CD4-positive, alpha-beta T cell treated with Interleukin-1 beta for 1 hour (primary cell): ENCODE measurements around the gene IL9R.
"Not testable (repeated sequence)": the region's sequence is repeated elsewhere in the genome, so short reads cannot be mapped to it uniquely, and the experiment has no call there.

ENCODE experiments used
- DNase-seq, 2 donors: peaks; one replicate each; pipeline ENCODE4 v3.0.0-alpha.2; 2020 to 2022

The IL9R gene

DNA sequence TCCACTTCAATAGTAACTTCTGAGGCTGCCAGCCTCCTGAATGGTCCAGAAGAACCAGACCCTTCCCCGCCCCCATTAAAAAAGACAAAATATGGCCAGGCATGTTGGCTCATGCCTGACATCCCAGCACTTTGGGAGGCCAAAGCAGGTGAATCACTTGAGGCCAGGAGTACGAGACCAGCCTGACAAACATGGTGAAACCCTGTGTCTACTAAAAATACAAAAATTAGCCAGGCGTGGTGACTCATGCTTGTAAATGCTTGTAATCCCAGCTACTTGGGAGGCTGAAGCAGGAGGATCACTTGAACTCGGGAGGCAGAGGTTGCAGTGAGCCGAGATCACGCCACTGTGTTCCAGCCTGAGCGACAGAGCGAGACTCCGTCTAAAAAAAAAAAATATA is 2.3 kb downstream of the IL9R start:
- DNase-seq: not testable (repeated sequence)

DNA sequence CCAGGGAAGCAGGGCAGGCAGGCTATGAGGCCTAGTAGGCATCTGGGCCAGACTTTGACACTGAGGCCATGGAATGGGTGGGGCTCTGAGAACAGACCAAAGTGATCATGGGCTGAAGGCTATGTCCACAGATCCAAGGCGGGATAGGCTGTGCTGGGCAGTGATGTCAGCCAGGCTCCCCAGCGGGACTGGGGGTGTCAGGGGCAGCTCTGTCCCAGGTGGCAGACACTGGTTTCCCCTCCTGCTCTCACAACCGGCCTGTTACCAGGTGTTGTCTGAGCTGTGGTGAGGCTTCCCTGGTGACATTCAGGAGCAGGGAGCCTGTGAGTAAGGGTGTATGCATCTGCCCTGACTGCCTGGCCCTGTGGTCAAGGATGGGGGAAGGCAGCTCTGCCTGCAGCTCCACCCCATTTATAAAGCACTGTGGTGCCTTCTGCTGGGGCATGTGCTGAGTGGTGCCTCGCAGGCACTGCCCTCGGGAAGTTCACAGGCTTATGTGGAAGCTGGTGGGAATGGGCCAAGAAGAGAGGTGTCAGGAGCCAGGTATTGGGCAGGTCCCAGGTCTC is 2.9 kb downstream of the IL9R start:
- no peak for DNase-seq

DNA sequence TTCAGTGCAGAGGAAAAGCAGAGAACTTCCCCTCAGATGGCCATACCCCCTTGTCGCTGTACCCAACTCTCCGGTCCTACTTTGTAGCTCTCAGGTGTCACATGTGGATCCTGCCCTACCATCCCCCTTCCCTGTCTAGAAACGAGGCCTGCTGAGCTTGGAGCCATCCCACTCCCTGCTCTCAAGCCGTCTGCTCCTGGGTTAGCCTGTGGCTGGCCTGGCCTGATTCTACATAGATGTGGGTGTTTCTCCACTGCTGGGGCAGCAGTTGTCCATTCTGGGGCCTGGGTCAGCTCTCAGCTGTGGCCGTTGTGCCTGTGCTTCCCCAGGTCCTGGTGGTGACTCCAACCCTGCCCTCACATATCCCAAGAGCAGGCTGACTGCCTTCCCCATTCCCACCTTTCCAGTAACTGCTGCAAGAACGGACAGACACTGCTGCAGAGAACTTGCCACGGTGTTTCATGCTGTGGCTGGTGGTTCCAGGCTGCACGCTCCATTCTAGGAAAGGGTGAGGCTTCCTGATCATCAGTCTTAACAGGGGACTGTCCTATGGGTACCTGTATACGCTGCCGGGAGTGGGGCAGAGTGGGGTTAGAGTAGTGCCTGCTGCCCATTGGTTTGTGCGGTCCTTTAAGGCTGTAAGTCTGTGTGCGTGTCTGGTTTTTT is 3.6 kb downstream of the IL9R start:
- no peak for DNase-seq

DNA sequence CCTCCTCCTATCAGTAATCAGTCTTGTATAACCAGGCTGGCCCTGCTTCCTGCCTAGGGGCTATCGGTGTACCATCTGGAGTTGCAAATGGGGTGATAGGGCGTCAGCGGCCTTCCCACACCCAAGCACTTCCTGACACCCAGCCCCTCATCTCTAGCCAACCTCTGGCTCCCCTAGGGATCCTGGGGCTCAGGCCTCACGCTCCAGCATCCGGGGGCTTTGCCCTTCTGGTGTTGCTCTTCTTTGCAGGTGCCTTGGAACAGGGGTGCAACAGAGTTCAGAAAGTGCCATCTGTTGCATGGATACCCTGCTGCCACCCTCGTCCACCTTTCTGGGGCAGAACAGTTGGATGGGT is 4.1 kb downstream of the IL9R start:
- DNase-seq: no peak

DNA sequence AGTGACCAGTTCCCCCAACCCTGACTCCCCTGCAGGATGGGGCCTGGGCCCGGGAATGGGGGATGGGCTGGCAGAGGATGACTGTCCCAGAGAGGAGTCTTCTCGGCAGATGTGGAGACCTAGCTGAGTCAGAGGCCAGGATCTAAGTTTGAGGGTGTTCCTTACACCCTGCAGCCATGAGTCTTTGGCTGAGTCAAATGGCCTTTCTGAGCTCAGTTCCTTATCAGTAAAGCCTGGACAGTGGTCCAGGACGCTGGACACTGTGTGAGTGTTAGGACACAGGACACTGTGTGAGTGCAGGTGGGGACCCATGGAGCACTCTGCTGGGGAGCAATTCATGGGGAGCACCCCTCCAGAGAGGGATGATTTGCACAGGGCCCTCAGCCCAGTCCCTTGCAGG is 5.0 kb downstream of the IL9R start:
- no peak for DNase-seq

DNA sequence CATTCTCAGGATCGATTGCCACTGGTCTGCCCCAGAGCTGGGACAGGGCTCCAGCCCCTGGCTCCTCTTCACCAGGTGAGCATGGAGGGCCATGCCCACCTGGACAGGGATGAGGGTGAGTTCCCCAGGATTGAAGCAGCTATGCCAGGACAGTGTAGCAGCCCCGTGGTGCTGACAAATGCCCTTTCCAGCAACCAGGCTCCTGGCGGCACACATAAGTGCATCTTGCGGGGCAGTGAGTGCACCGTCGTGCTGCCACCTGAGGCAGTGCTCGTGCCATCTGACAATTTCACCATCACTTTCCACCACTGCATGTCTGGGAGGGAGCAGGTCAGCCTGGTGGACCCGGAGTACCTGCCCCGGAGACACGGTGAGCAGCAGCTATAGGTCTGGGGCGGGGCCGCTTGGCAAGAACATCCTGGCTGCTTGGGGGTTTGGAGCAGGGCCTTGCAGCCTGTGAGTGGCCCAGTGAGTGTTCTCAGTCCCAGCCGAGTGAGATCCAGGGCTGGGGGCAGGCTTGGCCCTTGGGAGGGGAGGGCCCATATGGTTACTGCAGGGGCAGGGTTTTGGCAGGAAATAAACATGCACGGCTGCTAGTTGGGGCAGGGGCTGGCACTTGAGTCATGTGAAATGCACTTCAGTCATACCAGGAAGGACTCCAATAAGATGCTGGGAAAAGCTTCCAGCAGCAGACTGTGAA is 6.1 kb downstream of the IL9R start:
- no peak for DNase-seq

DNA sequence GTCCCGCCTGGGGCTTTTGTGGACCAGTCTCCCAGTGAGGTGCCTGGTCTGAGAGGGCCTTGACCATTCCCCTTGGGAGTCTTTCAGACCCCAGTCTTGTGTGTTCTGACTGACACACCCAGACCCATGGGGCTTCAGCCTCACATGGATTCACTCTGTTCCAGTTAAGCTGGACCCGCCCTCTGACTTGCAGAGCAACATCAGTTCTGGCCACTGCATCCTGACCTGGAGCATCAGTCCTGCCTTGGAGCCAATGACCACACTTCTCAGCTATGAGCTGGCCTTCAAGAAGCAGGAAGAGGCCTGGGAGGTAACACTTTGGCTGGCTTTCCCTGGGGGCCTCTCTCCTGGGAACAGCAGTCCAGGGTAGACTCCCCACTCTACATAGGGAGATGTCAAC is 6.8 kb downstream of the IL9R start:
- DNase-seq: no peak

DNA sequence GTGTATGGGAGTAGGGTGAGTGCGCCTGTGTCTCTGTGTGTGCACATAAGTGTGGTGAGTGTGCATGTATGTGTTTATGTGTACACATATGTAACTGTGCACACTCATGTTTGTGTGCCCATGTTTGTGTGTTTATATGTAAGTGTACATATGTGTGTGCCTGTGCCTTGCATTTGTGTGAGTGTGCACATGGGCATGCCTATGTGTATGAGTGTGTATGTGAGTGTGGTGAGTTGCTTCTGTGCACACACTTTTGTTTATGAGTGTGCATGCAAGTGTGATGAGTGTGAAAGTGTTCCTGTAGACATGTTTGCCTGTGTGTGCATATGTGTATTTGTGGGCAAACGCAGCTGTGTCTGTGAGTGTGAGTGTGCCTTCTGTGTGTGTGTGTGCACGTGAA is 7.2 kb downstream of the IL9R start:
- DNase-seq: no peak

DNA sequence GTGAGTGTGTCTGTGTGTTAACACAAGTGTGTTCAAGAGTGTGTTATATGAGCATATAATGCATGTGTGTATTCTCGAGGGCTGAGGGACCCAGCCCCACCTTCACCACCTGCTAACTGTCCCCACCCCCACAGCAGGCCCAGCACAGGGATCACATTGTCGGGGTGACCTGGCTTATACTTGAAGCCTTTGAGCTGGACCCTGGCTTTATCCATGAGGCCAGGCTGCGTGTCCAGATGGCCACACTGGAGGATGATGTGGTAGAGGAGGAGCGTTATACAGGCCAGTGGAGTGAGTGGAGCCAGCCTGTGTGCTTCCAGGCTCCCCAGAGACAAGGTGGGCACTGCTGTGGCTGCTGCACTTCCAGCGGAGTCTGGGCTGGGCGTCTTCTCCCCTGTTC is 7.6 kb downstream of the IL9R start:
- DNase-seq: no peak

DNA sequence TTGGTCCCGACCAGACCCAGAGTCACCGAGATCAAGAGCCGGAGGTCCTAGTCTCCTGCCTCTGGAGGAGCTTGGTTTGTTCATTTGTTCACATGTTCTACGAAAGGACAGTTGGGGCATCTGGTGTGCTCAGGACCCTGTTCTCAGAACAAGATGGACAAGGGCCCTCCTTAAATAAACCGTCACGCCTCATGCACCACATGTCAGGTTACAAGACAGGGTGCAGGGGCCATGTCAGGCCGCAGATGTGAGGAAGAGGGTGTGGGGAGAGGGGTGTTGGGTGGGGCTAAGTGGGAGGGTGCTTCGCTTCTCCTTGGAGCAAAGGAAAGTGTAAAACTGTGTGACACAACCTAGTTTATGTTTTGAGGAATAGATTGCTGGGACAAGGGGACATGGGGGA is 9.0 kb downstream of the IL9R start:
- not testable (repeated sequence) for DNase-seq

DNA sequence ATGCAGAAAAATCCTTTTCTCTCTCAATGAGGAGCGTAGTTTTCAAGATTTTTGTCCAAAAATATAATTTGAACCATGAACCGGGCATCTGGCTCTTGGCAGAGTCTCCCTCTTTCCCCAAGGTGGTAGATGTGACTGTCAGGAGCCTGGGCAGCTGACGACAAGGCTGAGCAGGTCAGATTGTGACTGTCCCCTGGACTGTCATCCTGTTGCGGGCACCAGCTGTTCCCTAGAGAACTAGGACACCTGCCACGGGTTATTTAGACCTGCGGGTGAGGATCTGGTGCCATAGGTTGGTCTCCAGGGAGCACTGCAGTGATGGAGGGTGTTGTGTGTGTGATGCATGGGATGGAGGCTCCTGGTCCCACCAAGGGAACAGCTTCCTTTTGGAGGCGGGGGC is 10.9 kb downstream of the IL9R start:
- DNase-seq: not testable (repeated sequence)

DNA sequence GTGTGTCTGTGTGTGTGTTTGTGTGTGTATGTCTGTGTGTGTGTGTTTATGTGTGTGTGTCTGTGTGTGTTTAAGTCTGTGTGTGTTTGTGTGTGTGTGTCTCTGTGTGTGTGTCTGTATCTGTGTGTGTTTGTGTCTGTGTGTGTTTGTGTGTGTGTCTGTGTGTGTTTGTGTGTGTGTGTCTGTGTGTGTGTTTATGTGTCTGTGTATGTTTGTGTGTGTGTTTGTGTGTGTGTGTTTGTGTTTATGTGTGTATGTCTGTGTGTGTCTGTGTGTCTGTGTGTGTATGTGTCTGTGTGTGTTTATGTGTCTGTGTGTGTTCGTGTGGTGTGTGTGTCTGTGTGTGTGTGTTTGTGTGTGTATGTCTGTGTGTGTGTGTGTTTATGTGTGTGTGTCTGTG is 11.4 kb downstream of the IL9R start:
- no peak for DNase-seq

DNA sequence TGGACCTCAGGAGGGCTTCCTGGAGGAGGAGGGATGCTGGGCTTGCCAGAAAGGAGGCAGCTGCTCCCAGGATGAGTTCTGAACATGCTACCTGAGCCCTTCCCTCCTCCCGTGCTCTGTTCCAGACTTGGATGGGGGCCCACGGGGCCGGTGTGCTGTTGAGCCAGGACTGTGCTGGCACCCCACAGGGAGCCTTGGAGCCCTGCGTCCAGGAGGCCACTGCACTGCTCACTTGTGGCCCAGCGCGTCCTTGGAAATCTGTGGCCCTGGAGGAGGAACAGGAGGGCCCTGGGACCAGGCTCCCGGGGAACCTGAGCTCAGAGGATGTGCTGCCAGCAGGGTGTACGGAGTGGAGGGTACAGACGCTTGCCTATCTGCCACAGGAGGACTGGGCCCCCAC is 12.2 kb downstream of the IL9R start:
- DNase-seq: not testable (repeated sequence)

DNA sequence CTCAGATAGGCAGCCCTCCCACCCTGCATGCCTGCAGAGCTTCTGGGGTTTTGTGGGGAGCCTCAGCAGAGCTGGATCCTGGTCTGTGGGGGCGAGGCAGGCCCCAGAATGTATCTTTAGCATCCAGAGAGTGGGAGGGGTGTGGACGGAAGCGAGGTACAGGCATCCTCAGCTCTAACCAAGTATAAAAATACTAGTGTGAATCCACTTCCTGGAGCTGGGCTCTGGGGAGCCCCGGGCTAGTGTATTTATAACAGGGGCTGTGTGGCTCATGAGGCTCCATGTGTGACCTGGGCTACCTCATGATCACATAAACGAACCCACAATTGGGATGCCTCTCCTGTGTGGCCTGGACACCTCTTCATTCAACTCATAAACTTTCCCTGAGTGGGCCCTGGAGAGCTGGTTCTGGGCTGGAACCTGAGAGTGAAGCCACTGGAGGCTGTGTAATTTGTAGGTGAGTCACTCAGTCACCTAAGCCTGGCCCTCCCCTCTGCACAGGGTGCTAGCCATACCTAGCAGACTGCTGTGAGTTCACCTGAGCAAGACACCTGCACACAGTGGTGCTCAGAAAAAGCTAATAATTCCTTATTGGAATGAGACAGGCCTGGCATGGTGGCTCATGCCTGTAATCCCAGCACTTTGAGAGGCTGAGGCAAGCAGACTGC is 15.9 kb downstream of the IL9R start:
- not testable (repeated sequence) for DNase-seq

DNA sequence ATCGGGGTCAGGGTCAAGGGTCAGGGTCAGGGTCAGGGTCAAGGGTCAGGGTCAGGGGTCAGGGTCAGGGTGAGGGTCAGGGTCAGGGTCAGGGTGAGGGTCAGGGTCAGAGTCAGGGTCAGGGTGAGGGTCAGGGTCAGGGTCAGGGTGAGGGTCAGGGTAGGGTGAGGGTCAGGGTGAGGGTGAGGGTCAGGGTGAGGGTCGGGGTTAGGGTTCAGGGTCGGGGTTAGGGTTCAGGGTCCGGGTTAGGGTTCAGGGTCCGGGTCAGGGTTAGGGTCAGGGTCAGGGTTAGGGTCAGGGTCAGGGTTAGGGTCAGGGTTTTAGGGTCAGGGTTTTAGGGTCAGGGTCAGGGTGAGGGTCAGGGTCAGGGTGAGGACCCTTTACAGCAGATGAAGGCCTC is 22.4 kb downstream of the IL9R start:
- not testable (repeated sequence) for DNase-seq

DNA sequence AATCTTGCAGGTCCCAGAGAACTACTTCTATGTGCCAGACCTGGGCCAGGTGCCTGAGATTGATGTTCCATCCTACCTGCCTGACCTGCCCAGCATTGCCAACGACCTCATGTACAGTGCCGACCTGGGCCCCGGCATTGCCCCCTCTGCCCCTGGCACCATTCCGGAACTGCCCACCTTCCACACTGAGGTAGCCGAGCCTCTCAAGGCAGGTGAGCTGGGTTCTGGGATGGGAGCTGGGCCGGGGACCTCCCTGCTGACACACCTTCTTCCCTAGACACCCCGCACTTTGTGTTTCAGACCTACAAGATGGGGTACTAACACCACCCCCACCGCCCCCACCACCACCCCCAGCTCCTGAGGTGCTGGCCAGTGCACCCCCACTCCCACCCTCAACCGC is 25.5 kb downstream of the IL9R start:
- not testable (repeated sequence) for DNase-seq

DNA sequence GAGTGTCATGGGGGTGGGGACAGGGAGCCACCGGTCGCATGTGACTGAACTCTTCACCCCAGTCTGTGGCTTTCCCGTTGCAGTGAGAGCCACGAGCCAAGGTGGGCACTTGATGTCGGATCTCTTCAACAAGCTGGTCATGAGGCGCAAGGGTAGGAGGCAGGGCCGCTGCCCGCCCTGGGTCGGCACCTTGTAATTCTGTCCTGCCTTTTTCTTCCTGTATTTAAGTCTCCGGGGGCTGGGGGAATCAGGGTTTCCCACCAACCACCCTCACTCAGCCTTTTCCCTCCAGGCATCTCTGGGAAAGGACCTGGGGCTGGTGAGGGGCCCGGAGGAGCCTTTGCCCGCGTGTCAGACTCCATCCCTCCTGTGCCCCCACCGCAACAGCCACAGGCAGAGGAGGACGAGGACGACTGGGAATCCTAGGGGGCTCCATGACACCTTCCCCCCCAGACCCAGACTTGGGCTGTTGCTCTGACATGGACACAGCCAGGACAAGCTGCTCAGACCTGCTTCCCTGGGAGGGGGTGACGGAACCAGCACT is 27.5 kb downstream of the IL9R start:
- DNase-seq: not testable (repeated sequence)

DNA sequence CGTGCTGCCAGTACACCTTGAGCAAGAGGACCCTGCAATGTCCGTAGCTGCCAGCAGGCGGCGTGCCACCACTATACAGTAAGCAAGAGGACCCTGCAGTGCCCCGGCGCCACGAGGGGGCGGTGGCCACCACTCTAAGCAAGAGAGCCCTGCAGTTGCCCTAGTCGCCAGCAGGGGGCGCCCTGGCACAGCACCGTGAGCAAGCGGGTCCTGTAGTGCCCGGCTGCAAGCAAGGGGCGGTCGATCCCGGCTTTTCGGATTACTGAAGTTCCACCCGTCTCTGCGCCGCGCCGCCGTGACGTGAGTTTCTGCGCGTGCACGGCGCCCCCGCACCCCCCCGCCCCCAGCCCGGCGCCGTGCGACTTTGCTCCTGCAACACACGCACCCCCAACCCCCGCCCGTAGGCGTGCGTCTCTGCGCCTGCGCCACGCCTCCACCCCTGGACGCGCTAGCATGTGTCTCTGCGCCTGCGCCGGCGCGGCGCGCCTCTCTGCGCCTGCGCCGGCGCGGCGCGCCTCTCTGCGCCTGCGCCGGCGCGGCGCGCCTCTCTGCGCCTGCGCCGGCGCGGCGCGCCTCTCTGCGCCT is 31.2 kb downstream of the IL9R start:
- not testable (repeated sequence) for DNase-seq

DNA sequence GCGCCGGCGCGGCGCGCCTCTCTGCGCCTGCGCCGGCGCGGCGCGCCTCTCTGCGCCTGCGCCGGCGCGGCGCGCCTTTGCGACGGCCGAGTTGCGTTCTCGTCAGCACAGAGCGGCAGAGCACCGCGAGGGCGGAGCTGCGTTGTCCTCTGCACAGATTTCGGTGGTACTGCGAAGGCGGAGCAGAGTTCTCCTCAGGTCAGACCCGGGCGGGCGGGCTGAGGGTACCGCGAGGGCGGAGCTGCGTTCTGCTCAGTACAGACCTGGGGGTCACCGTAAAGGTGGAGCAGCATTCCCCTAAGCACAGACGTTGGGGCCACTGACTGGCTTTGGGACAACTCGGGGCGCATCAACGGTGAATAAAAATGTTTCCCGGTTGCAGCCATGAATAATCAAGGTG is 31.8 kb downstream of the IL9R start:
- peak in 1 of 2 donors; percentile 11 for DNase-seq

DNA sequence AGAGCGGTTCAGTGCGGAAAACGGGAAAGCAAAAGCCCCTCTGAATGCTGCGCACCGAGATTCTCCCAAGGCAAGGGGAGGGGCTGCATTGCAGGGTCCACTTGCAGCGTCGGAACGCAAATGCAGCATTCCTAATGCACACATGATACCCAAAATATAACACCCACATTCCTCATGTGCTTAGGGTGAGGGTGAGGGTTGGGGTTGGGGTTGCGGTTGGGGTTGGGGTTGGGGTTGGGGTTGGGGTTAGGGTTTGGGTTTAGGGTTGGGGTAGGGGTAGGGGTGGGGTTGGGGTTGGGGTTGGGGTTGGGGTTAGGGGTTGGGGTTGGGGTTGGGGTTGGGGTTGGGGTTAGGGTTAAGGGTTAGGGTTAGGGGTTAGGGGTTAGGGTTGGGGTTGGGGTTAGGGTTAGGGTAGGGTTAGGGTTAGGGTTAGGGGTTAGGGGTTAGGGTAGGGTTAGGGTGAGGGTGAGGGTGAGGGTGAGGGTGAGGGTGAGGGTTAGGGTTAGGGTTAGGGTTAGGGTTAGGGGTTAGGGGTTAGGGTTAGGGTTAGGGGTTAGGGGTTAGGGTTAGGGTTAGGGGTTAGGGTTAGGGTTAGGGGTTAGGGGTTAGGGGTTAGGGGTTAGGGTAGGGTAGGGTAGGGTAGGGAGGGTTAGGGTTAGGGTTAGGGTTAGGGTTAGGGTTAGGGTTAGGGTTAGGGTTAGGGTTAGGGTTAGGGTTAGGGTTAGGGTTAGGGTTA is 32.4 kb downstream of the IL9R start:
- not testable (repeated sequence) for DNase-seq

DNA sequence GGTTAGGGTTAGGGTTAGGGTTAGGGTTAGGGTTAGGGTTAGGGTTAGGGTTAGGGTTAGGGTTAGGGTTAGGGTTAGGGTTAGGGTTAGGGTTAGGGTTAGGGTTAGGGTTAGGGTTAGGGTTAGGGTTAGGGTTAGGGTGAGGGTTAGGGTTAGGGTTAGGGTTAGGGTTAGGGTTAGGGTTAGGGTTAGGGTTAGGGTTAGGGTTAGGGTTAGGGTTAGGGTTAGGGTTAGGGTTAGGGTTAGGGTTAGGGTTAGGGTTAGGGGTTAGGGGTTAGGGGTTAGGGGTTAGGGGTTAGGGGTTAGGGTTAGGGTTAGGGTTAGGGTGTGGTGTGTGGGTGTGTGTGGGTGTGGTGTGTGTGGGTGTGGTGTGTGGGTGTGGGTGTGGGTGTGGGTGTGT is 33.0 kb downstream of the IL9R start:
- peak in 1 of 2 donors; percentile 39 for DNase-seq
